ENCODE data around the gene AGR3.

The AGR3 gene

DNA sequence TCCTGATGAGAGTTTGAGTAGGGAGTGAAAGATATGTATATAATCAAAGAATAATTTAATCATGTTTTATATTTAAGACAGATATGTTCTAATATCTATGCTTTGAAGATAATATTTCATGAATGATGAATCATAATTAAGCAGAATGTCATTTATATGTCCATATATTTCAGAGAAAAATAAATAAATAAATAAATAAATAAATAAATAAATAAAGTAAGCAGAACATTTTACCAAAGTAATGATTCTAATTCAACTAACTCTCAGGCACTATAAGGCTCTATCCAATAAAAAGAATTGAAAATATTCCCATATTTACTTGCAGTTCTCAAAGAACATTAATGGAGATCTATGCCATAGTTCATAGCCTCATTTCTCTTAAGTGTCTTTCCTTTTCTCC is 36.0 kb downstream of the AGR3 start:
- Histone ChIP-seq H3K27ac (no peak overlapping the region), H3K9me3 (ENCODE audit: severe bottlenecking) (no peaks in the 10 kb centered on the region), H3K27me3 (ENCODE audit: insufficient read depth, low read depth, severe bottlenecking) (no peaks in the 10 kb centered on the region), H3K4me3 (ENCODE audit: low read depth, low read length) (no peak overlapping the region), H3K36me3 (no peaks in the 10 kb centered on the region)
- TF ChIP-seq, protein P1, sequence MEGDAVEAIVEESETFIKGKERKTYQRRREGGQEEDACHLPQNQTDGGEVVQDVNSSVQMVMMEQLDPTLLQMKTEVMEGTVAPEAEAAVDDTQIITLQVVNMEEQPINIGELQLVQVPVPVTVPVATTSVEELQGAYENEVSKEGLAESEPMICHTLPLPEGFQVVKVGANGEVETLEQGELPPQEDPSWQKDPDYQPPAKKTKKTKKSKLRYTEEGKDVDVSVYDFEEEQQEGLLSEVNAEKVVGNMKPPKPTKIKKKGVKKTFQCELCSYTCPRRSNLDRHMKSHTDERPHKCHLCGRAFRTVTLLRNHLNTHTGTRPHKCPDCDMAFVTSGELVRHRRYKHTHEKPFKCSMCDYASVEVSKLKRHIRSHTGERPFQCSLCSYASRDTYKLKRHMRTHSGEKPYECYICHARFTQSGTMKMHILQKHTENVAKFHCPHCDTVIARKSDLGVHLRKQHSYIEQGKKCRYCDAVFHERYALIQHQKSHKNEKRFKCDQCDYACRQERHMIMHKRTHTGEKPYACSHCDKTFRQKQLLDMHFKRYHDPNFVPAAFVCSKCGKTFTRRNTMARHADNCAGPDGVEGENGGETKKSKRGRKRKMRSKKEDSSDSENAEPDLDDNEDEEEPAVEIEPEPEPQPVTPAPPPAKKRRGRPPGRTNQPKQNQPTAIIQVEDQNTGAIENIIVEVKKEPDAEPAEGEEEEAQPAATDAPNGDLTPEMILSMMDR (IDR thresholded peaks at IDR 0.05; ENCODE audit: low read depth, low read length) = no peak
- DNase-seq = no peak

DNA sequence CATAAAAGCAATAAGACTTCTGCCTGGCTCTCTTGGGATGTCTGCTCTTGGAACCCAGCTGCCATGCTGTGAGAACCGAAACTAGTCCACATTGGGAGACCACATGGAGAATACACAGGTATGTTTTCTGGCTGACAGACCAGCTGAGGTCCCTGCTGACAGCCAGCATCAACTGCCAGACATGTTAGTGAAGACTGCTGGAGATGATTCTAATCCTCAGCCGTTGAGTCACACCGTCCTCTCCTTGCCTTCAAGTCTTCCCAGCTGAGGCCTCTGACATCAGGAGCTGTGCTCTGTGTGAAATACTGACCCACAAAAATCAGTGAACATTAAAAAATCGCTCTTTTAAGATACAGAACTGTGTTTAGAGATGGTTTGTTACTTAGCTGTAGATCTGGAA is 40.1 kb downstream of the AGR3 start:
- no peak for DNase-seq
- H3K27me3 ChIP-seq (ENCODE audit: insufficient read depth, low read depth, severe bottlenecking) = no peaks in the 10 kb centered on the region

DNA sequence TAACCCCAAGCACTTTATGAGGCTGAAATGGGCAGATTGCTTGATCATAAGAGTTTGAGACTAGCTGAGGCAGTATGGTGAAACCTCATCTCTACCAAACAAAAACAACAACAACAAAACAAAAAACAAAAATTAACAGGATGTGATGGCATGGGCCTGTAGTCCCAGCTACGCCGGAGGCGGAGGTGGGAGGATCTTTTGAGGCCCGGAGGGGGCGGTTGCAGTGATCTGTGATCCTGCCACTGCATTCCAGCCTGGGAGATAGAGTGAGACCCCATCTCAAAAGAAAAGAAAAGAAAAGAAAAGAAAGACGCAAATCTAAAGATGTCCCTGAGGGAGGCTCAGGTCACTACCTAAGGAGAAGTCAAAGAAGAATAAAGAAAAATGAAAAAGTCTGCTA is 41.7 kb downstream of the AGR3 start:
- no peak overlapping the region for H3K4me3 ChIP-seq (ENCODE audit: low read depth, low read length)
- H3K27me3 ChIP-seq (ENCODE audit: insufficient read depth, low read depth, severe bottlenecking) = no peaks in the 10 kb centered on the region
- no peak for DNase-seq
- no peaks in the 10 kb centered on the region for H3K9me3 ChIP-seq (ENCODE audit: severe bottlenecking)
- no peak overlapping the region for H3K27ac ChIP-seq
- TF ChIP-seq, protein P1 (IDR thresholded peaks at IDR 0.05; ENCODE audit: low read depth, low read length) = no peak
- H3K36me3 ChIP-seq = no peaks in the 10 kb centered on the region

More for the DNA sequence above, 40.1 kb downstream of the AGR3 start:
- H3K4me3 ChIP-seq (ENCODE audit: low read depth, low read length) = no peak overlapping the region
- no peaks in the 10 kb centered on the region for H3K36me3 ChIP-seq
- no peak overlapping the region for H3K27ac ChIP-seq
- TF ChIP-seq, protein P1 (IDR thresholded peaks at IDR 0.05; ENCODE audit: low read depth, low read length) = no peak
- H3K9me3 ChIP-seq (ENCODE audit: severe bottlenecking) = no peaks in the 10 kb centered on the region

GRCh38 chr7:16839646-16840045 is 42.1 kb downstream of the AGR3 start:
- TF ChIP-seq, protein P1 (IDR thresholded peaks at IDR 0.05; ENCODE audit: low read depth, low read length) = no peak
- no peak overlapping the region for H3K4me3 ChIP-seq (ENCODE audit: low read depth, low read length)
- H3K27ac ChIP-seq = no peak overlapping the region
- H3K27me3 ChIP-seq (ENCODE audit: insufficient read depth, low read depth, severe bottlenecking) = no peaks in the 10 kb centered on the region
- DNase-seq = no peak
- no peaks in the 10 kb centered on the region for H3K36me3 ChIP-seq
- H3K9me3 ChIP-seq (ENCODE audit: severe bottlenecking) = no peaks in the 10 kb centered on the region

- no peaks in the 10 kb centered on the region for H3K27me3 ChIP-seq (ENCODE audit: insufficient read depth, low read depth, severe bottlenecking)
- TF ChIP-seq, protein P1 (IDR thresholded peaks at IDR 0.05; ENCODE audit: low read depth, low read length) = no peak
- no peaks in the 10 kb centered on the region for H3K9me3 ChIP-seq (ENCODE audit: severe bottlenecking)
- no peak overlapping the region for H3K4me3 ChIP-seq (ENCODE audit: low read depth, low read length)
- H3K36me3 ChIP-seq = no peaks in the 10 kb centered on the region
- no peak overlapping the region for H3K27ac ChIP-seq
- DNase-seq = no peak
Measured at GRCh38 chr7:16838891-16839290, 42.9 kb downstream of the AGR3 start.

GRCh38 chr7:16838386-16838785 is 43.4 kb downstream of the AGR3 start:
- DNase-seq = no peak
- H3K36me3 ChIP-seq = no peaks in the 10 kb centered on the region
- H3K27me3 ChIP-seq (ENCODE audit: insufficient read depth, low read depth, severe bottlenecking) = no peaks in the 10 kb centered on the region
- no peaks in the 10 kb centered on the region for H3K9me3 ChIP-seq (ENCODE audit: severe bottlenecking)
- TF ChIP-seq, protein P1 (IDR thresholded peaks at IDR 0.05; ENCODE audit: low read depth, low read length) = no peak
- no peak overlapping the region for H3K4me3 ChIP-seq (ENCODE audit: low read depth, low read length)
- H3K27ac ChIP-seq = no peak overlapping the region
